Measurements from ENCODE around the gene ABLIM3. TPM values are rescaled to one million over a fixed set of nuclear protein-coding genes. Genes with fewer than 3 reads are reported as not detected.

ABLIM3 gene
- total and polyA plus RNA-seq, 9 of the 15 experiments (the other 6 are each of a cell fraction or from before 2014, with no cell fraction given): 0.03 to 0.38 (median 0.11) TPM

GRCh38 chr5:149282027-149282965 is 141.0 kb downstream of the ABLIM3 start (continued):
- no peak for TF ChIP-seq USF2 (CRISPR knock-in tag; IDR thresholded peaks at IDR 0.05)
- TF ChIP-seq CBX1 (IDR thresholded peaks at IDR 0.05; ENCODE audit: low read depth): no peak
- TF ChIP-seq ELK1 (CRISPR knock-in tag; IDR thresholded peaks at IDR 0.05): no peak
- TF ChIP-seq ZNF408 (CRISPR knock-in tag; IDR thresholded peaks at IDR 0.05; ENCODE audit: low read depth): no peak
- no peak for TF ChIP-seq NKRF (IDR thresholded peaks at IDR 0.05; ENCODE audit: borderline replicate concordance)
- no peak for TF ChIP-seq C11orf30 (IDR thresholded peaks at IDR 0.05; ENCODE audit: low read depth)
- TF ChIP-seq ZNF785 (CRISPR knock-in tag; IDR thresholded peaks at IDR 0.05): no peak

Data from K562 (cell line).